H9 (cell line): ENCODE measurements around the gene MTA1. TPM values are rescaled to one million over a fixed set of nuclear protein-coding genes. Genes with fewer than 3 reads are reported as not detected.
A peak's percentile ranks its signal among the peaks of the same experiment; 100 is the strongest.

Experiments
- DNase-seq: peaks from one replicate; pipeline ENCODE4 v3.0.0-alpha.2; 2017
- H2AFZ ChIP-seq: one replicate; pipeline ENCODE4 v1.6.1; 2013; ENCODE audit warnings: mild to moderate bottlenecking, low read length, control low read depth, moderate library complexity
- H2AK5ac ChIP-seq: 2 replicates; pipeline ENCODE4 v1.6.1; 2013; ENCODE audit warnings: low read length, control low read depth, mixed read lengths; ENCODE audit not compliant: insufficient read length
- H2BK120ac ChIP-seq: one replicate; pipeline ENCODE4 v1.6.1; 2013; ENCODE audit warnings: low read depth, mild to moderate bottlenecking, low read length, control low read depth, inconsistent platforms; ENCODE audit not compliant: poor library complexity, severe bottlenecking
- H2BK12ac ChIP-seq: 2 replicates; pipeline ENCODE4 v1.6.1; 2013; ENCODE audit warnings: low read length, control low read depth, mixed read lengths, low read depth; ENCODE audit not compliant: insufficient read length
- H2BK15ac ChIP-seq: 2 replicates; pipeline ENCODE4 v1.6.1; 2013; ENCODE audit warnings: low read depth, low read length, control low read depth
- H2BK20ac ChIP-seq: one replicate; pipeline ENCODE4 v1.6.1; 2013; ENCODE audit warnings: low read depth, mild to moderate bottlenecking, low read length, control low read depth, inconsistent platforms; ENCODE audit not compliant: poor library complexity, severe bottlenecking
- H2BK5ac ChIP-seq: 2 replicates; pipeline ENCODE4 v1.6.1; 2013; ENCODE audit warnings: low read length, control low read depth, mixed read lengths; ENCODE audit not compliant: insufficient read length
- H3K14ac ChIP-seq: 2 replicates; pipeline ENCODE4 v1.6.1; 2013; ENCODE audit warnings: low read length, control low read depth; ENCODE audit not compliant: insufficient read depth
- H3K18ac ChIP-seq: 2 replicates; pipeline ENCODE4 v1.6.1; 2013; ENCODE audit warnings: low read depth, mild to moderate bottlenecking, mixed read lengths, low read length, control low read depth; ENCODE audit not compliant: insufficient read length
- H3K23ac ChIP-seq: 2 replicates; pipeline ENCODE4 v1.6.1; 2013; ENCODE audit warnings: low read length, control low read depth, mixed read lengths, low read depth; ENCODE audit not compliant: insufficient read length
- H3K23me2 ChIP-seq: 2 replicates; pipeline ENCODE4 v1.6.1; 2013; ENCODE audit warnings: low read depth, mild to moderate bottlenecking, mixed read lengths, low read length, control low read depth; ENCODE audit not compliant: insufficient read length, poor library complexity, severe bottlenecking
- H3K27ac ChIP-seq: 2 replicates; pipeline ENCODE4 v1.5.1; 2013; ENCODE audit warnings: low read length, control low read depth, mixed read lengths, low read depth; ENCODE audit not compliant: insufficient read length
- H3K27me3 ChIP-seq: 2 replicates; pipeline ENCODE4 v1.6.1; 2013; ENCODE audit warnings: low read length, control low read depth, inconsistent platforms; ENCODE audit not compliant: insufficient read depth
- H3K4ac ChIP-seq: 2 replicates; pipeline ENCODE4 v1.6.1; 2013; ENCODE audit warnings: low read depth, mild to moderate bottlenecking, control low read depth, inconsistent platforms, low read length, moderate library complexity
- H3K4me1 ChIP-seq: 2 replicates; pipeline ENCODE4 v1.6.1; 2013; ENCODE audit warnings: low read length, control low read depth, inconsistent platforms; ENCODE audit not compliant: insufficient read depth
- H3K4me2 ChIP-seq: 2 replicates; pipeline ENCODE4 v1.6.1; 2013; ENCODE audit warnings: low read length, control low read depth, mixed read lengths; ENCODE audit not compliant: insufficient read length, insufficient read depth
- H3K56ac ChIP-seq: 2 replicates; pipeline ENCODE4 v1.6.1; 2013; ENCODE audit warnings: low read depth, mild to moderate bottlenecking, mixed read lengths, low read length, control low read depth; ENCODE audit not compliant: insufficient read length
- H3K79me1 ChIP-seq: 2 replicates; pipeline ENCODE4 v1.6.1; 2013; ENCODE audit warnings: low read depth, mild to moderate bottlenecking, moderate library complexity, low read length, control low read depth, inconsistent platforms; ENCODE audit not compliant: insufficient read depth, poor library complexity, severe bottlenecking
- H3K79me2 ChIP-seq: 2 replicates; pipeline ENCODE4 v1.6.1; 2013; ENCODE audit warnings: low read length, control low read depth, inconsistent platforms; ENCODE audit not compliant: insufficient read depth
- H3K9ac ChIP-seq: 2 replicates; pipeline ENCODE4 v1.6.1; 2013; ENCODE audit warnings: low read length, control low read depth, mixed read lengths; ENCODE audit not compliant: insufficient read length; ENCODE audit errors: extremely low read depth
- H3K9me3 ChIP-seq: one replicate; pipeline ENCODE4 v1.6.1; 2013; ENCODE audit warnings: low read depth, low read length, inconsistent platforms; ENCODE audit not compliant: control insufficient read depth
- H3T11ph ChIP-seq: one replicate; pipeline ENCODE4 v1.6.1; 2013; ENCODE audit warnings: mild to moderate bottlenecking, low read length, control low read depth, inconsistent platforms
- H4K20me1 ChIP-seq: one replicate; pipeline ENCODE4 v1.6.1; 2013; ENCODE audit not compliant: control insufficient read depth, insufficient read length, insufficient read depth
- H4K5ac ChIP-seq: 2 replicates; pipeline ENCODE4 v1.6.1; 2013; ENCODE audit warnings: low read depth, mild to moderate bottlenecking, mixed read lengths, low read length, control low read depth; ENCODE audit not compliant: insufficient read length
- H4K8ac ChIP-seq: replicated peaks from 2 replicates; pipeline ENCODE4 v1.6.1; 2013; ENCODE audit warnings: low read length, control low read depth, mixed read lengths, low read depth; ENCODE audit not compliant: insufficient read length
- H4K91ac ChIP-seq: 2 replicates; pipeline ENCODE4 v1.6.1; 2013; ENCODE audit warnings: low read depth, mild to moderate bottlenecking, moderate library complexity, mixed read lengths, low read length, control low read depth; ENCODE audit not compliant: insufficient read length
- H3K27ac Mint-ChIP-seq, 3 experiments: 2 replicates in 2 of 3; 3 replicates in 1 of 3; pipeline ENCODE4 v1.8.0; 2020 to 2021; ENCODE audit warnings: mixed read lengths in 3 of 3, mild to moderate bottlenecking in 1 of 3, moderate library complexity in 1 of 3
- H3K27me3 Mint-ChIP-seq: 2 replicates; pipeline ENCODE4 v1.8.0; 2021; ENCODE audit warnings: low read depth, mild to moderate bottlenecking, moderate library complexity, mixed read lengths
- H3K36me3 Mint-ChIP-seq, 3 experiments: 2 replicates in 2 of 3; 3 replicates in 1 of 3; pipeline ENCODE4 v1.8.0; 2020 to 2021; ENCODE audit warnings: low read depth in 3 of 3, mixed read lengths in 3 of 3; ENCODE audit not compliant: insufficient read depth in 1 of 3
- H3K4me1 Mint-ChIP-seq, 2 experiments: 2 replicates each; pipeline ENCODE4 v1.8.0; 2020; ENCODE audit warnings: mixed read lengths in 2 of 2
- H3K4me3 Mint-ChIP-seq, 2 experiments: 2 replicates in 1 of 2; 3 replicates in 1 of 2; pipeline ENCODE4 v1.8.0; 2020 to 2021; ENCODE audit warnings: mild to moderate bottlenecking in 2 of 2, mixed read lengths in 2 of 2, moderate library complexity in 1 of 2
- H3K9me3 Mint-ChIP-seq, 2 experiments: 2 replicates in 1 of 2; 3 replicates in 1 of 2; pipeline ENCODE4 v1.8.0; 2020; ENCODE audit warnings: mild to moderate bottlenecking in 2 of 2, mixed read lengths in 2 of 2, moderate library complexity in 1 of 2
- CTCF ChIP-seq: fragments of 200-600 bp; sonication (generic); conservative IDR thresholded peaks from 3 replicates; pipeline ENCODE4 v1.8.0; 2021; ENCODE audit warnings: antibody characterized with exemption, mild to moderate bottlenecking
- WGBS: extraction: QIAGEN DNeasy Blood & Tissue Kit; methylation state at CpG from one replicate; pipeline ENCODE4 v1.1.7; 2013; ENCODE audit warnings: missing lambda C conversion rate, low lambda C conversion rate, mixed read lengths; ENCODE audit not compliant: insufficient read length; ENCODE audit errors: extremely low coverage; 5-methylcytosine and 5-hydroxymethylcytosine counted together
- total RNA-seq: library from RNA; stranded (reverse); gene quantifications from 2 replicates; pipeline ENCODE4 v1.2.1, GENCODE V29; 2021

The MTA1 gene
- total RNA-seq, 1 experiment from 2014 or later, result 230 TPM

GRCh38 chr14:105417690-105418121 lies 1.9 kb upstream of the MTA1 start:
- no peak for DNase-seq
- Histone ChIP-seq H2BK20ac (no peak overlapping the region), H3K14ac (no peak overlapping the region), H3K27me3 (peaks cover 5% of the 10 kb centered on the region; the same call in 1 of the 2 replicates), H4K91ac (no peak overlapping the region), H3K4ac (no peak overlapping the region), H3K4me2 (no peak overlapping the region), H3K18ac (no peak overlapping the region), H3K9me3 (no peaks in the 10 kb centered on the region), H2AK5ac (no peak overlapping the region), H3K56ac (no peak overlapping the region), H3K79me2 (peaks cover 24% of the 10 kb centered on the region; the same call in 1 of the 2 replicates), H2BK5ac (no peak overlapping the region), H3K27ac (no peak overlapping the region), H4K5ac (no peak overlapping the region), H3K79me1 (peaks cover 12% of the 10 kb centered on the region), H3T11ph (no peak overlapping the region), H4K8ac (no peak overlapping the region), H3K23me2 (peaks cover 23% of the 10 kb centered on the region), H2BK12ac (no peak overlapping the region), H3K9ac (no peak overlapping the region), H3K23ac (no peak overlapping the region), H2AFZ (no peak overlapping the region), H3K4me1 (no peaks in the 10 kb centered on the region), H2BK120ac (no peak overlapping the region), H2BK15ac (no peak overlapping the region), H4K20me1 (no peaks in the 10 kb centered on the region)
- Mint-ChIP-seq H3K9me3 (no peaks in the 10 kb centered on the region), H3K36me3 (peaks cover 9 to 29% (median 16%) of the 10 kb centered on the region in 3 experiments), H3K27me3 (peaks cover 40% of the 10 kb centered on the region), H3K4me1 (peaks cover 16 to 35% of the 10 kb centered on the region in 2 experiments), H3K4me3 (peak overlapping the region in 1 of 2 experiments; percentile 20; a peak in 1 of 5 replicates), H3K27ac (no peak overlapping the region)
- no peak for TF ChIP-seq CTCF
- no CpG with 5 or more reads among the region's 3 CpGs for WGBS
